BLaER1 (cell line): ENCODE data around the gene COTL1.
"Not testable (repeated sequence)": the region's sequence is repeated elsewhere in the genome, so short reads cannot be mapped to it uniquely, and the experiment has no call there.

Experiments used
- H3K27ac ChIP-seq: shearing (Covaris generic); formaldehyde crosslinking; 2 replicates; pipeline ENCODE4 v1.8.1; 2022
- H3K27me3 ChIP-seq: shearing (Covaris generic); formaldehyde crosslinking; 2 replicates; pipeline ENCODE4 v1.8.1; 2022
- H3K36me3 ChIP-seq: shearing (Covaris generic); formaldehyde crosslinking; 2 replicates; pipeline ENCODE4 v1.8.1; 2022
- H3K4me1 ChIP-seq: shearing (Covaris generic); formaldehyde crosslinking; 2 replicates; pipeline ENCODE4 v1.8.1; 2022
- H3K4me2 ChIP-seq: shearing (Covaris generic); formaldehyde crosslinking; 2 replicates; pipeline ENCODE4 v1.8.1; 2022
- H3K4me3 ChIP-seq: shearing (Covaris generic); formaldehyde crosslinking; 2 replicates; pipeline ENCODE4 v1.8.1; 2022
- H3K9ac ChIP-seq: shearing (Covaris generic); formaldehyde crosslinking; 2 replicates; pipeline ENCODE4 v1.8.1; 2022
- H3K9me3 ChIP-seq: shearing (Covaris generic); formaldehyde crosslinking; 2 replicates; pipeline ENCODE4 v1.8.1; 2022
- H4K20me1 ChIP-seq: shearing (Covaris generic); formaldehyde crosslinking; 2 replicates; pipeline ENCODE4 v1.8.1; 2022
- Cebpa-rat ChIP-seq: shearing (Covaris generic); IDR thresholded peaks from 2 replicates; pipeline ENCODE4 v1.8.1; 2022

Gene COTL1

DNA sequence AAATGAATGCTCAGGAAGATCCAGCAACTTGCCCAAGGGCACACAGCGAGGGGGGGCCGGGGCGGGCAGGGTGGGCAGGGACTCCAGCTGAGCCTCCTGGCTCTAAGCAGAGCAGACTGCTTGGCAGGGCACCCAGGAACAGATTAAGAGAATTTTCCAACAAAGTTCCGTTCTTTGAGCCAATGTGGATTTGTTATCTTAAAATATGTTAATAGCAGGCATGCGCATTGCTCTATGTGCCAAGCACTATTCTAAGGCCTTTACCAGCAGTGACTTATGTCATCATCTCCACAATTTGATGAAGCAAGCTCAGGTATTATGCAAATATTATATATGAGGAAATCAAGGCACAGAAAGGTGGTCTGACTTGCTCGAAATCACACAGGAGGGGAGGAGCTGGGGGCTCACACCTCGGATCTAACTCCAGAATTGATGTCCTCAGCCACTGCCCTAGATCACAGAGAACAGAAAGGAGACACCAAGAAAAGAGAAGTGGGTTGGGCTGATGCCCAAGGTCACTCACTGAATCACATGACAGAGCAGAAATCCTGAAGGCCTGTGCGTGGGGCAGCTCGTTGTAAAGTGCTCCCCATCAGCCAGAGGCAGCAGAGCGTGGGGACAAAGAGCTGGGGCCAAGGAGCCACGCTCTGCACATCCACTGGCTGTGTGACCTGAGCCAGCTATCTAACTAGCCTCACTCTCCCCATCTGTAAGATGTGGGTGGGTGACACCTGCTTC lies 90.2 kb downstream of the COTL1 start:
- H4K20me1 ChIP-seq: no peaks in the 10 kb centered on the region
- no peaks in the 10 kb centered on the region for H3K36me3 ChIP-seq
- peaks cover 74% of the 10 kb centered on the region for H3K4me1 ChIP-seq
- TF ChIP-seq Cebpa-rat: no peak
- no peaks in the 10 kb centered on the region for H3K27me3 ChIP-seq
- no peak overlapping the region for H3K27ac ChIP-seq
- H3K9me3 ChIP-seq: peaks cover 13% of the 10 kb centered on the region
- no peak overlapping the region for H3K9ac ChIP-seq
- no peak overlapping the region for H3K4me3 ChIP-seq
- H3K4me2 ChIP-seq: peak overlapping the region; percentile 19; the same call in 1 of the 2 replicates

- H3K4me2 ChIP-seq: peak overlapping the region; percentile 45
- H3K4me1 ChIP-seq: peaks cover 66% of the 10 kb centered on the region
- no peaks in the 10 kb centered on the region for H4K20me1 ChIP-seq
- H3K27ac ChIP-seq: no peak overlapping the region
- H3K9me3 ChIP-seq: peaks cover 13% of the 10 kb centered on the region
- H3K27me3 ChIP-seq: no peaks in the 10 kb centered on the region
- no peak overlapping the region for H3K4me3 ChIP-seq
- no peak for TF ChIP-seq Cebpa-rat
- no peaks in the 10 kb centered on the region for H3K36me3 ChIP-seq
- H3K9ac ChIP-seq: no peak overlapping the region
These were observed 90.9 kb downstream of the COTL1 start for GRCh38 chr16:84526794-84527531.

DNA sequence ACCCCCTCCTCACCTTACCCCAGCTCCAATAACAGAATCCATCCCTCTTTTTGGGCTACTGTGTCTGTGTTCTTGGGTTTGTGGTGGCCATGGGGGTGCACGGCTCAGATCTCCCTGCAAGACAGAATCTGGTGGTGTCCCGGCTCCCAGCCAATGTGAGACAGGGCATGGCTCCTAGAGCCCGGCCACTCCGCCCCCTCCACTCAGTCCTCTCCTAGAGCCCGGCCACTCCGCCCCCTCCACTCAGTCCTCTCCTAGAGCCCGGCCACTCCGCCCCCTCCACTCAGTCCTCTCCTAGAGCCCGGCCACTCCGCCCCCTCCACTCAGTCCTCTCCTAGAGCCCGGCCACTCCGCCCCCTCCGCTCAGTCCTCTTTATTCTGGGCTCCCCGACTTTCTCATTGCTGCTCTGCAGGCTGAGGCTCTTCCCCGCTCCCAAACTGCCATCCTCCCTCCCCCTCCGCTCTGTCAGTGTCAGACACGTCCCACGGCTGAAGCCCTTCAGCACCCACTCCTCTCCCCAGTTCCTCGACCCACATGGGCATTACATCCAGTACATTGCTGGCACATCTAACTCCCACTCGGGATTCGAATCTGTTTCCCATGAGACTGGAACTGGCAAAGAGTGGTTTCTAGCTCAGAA lies 92.8 kb downstream of the COTL1 start:
- not testable (repeated sequence) for H3K9me3 ChIP-seq, H3K36me3 ChIP-seq, H3K27ac ChIP-seq

DNA sequence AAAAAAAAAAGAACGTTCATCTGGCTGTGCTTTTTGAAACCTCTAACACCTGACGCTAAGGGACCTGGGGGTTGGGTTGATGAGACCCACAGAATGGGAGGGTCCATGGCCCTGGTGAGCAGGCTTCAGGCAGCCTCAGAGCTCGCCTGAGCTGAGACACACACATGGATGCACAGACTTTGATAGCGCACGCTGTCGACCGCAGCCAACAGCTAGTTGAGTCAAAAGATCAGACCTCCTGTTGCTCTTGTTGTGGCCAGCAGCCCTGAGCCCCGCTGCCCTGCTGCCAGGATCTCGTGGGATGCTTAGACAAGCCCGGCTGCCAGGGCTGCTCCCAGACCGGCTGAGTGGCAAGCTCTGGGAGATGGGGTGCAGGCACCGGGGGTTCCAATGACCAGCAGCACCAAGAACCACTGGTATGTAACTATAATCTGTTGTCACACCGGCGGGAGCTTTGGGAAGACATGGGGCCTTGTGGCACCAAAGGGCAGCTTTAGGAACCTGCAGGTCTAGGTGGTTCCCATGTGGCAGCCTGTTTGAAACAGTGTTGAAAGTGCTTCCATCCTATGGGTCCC lies 93.4 kb downstream of the COTL1 start:
- no peaks in the 10 kb centered on the region for H4K20me1 ChIP-seq
- H3K27ac ChIP-seq: no peak overlapping the region
- peaks cover 74% of the 10 kb centered on the region for H3K4me1 ChIP-seq
- peaks cover under 1% of the 10 kb centered on the region; the same call in 1 of the 2 replicates for H3K9me3 ChIP-seq
- H3K4me2 ChIP-seq: peak overlapping the region; percentile 57
- H3K36me3 ChIP-seq: no peaks in the 10 kb centered on the region
- H3K4me3 ChIP-seq: no peak overlapping the region
- H3K9ac ChIP-seq: no peak overlapping the region
- H3K27me3 ChIP-seq: no peaks in the 10 kb centered on the region
- TF ChIP-seq Cebpa-rat: no peak

More for the DNA sequence above, 92.8 kb downstream of the COTL1 start:
- H3K4me2 ChIP-seq: peak overlapping the region; percentile 57; the same call in 1 of the 2 replicates
- H3K4me1 ChIP-seq: peaks cover 70% of the 10 kb centered on the region
- H3K4me3 ChIP-seq, H3K9ac ChIP-seq, H4K20me1 ChIP-seq, H3K27me3 ChIP-seq: not testable (repeated sequence)

DNA sequence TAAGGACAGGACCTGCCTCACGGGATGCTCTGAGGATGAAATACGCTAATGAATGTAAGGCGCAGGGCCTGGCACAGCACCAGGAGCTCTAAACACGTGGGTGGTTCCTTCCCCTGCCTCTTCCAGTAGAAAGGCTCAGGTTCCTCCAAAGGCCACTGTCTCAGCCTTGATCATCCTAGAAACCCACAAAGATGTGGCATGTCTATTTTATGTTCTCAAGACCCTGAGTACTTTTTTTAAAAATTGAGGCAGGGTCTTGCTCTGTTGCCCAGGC lies 96.4 kb downstream of the COTL1 start:
- no peak overlapping the region for H3K4me2 ChIP-seq
- no peak overlapping the region for H3K27ac ChIP-seq
- TF ChIP-seq Cebpa-rat: no peak
- no peak overlapping the region for H3K4me3 ChIP-seq
- no peaks in the 10 kb centered on the region for H4K20me1 ChIP-seq
- H3K9me3 ChIP-seq: no peaks in the 10 kb centered on the region
- peaks cover 73% of the 10 kb centered on the region for H3K4me1 ChIP-seq
- no peaks in the 10 kb centered on the region for H3K36me3 ChIP-seq
- H3K27me3 ChIP-seq: no peaks in the 10 kb centered on the region
- H3K9ac ChIP-seq: no peak overlapping the region

DNA sequence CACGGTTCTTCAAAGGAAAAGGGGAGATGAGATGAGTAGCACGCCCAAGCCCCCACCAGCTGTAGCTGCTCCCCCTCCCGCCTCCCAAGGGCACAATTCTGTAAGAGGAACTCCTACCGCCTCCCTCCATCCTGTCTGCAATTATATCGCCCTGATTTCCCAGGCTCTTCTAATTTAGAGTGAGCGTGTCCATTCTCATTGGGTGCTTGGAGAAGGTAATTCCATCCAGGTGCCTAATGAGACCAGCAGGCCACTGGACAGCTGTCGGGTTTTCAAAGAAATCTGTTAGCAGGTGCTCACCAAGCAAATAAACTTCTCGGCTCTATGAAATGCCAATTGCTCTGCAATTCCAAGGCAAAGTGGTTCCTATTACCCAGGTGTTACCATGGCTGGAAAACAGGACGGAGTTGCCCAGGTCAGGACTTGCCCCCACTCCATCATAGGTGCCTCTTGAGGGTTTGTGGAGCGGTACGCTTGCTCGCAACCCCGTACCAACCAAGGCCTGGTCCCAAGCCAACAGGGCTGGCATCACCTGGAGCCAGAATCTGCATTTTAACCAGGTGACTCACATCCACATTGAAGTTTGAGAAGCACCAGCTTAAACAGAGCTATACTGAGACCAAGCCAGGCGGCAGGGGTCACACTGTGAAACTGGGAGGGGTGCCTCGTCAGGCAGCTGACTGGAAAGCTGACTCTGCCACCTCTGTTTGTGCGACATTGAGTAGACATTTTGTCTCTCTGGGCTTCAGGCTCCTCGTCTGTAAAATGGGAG lies 97.0 kb downstream of the COTL1 start:
- Histone ChIP-seq H3K27ac (no peak overlapping the region), H3K36me3 (no peaks in the 10 kb centered on the region), H3K9ac (no peak overlapping the region), H3K9me3 (no peaks in the 10 kb centered on the region), H3K27me3 (no peaks in the 10 kb centered on the region), H3K4me3 (no peak overlapping the region), H3K4me2 (peak overlapping the region; percentile 46), H4K20me1 (no peaks in the 10 kb centered on the region), H3K4me1 (peaks cover 74% of the 10 kb centered on the region)
- TF ChIP-seq Cebpa-rat: no peak

DNA sequence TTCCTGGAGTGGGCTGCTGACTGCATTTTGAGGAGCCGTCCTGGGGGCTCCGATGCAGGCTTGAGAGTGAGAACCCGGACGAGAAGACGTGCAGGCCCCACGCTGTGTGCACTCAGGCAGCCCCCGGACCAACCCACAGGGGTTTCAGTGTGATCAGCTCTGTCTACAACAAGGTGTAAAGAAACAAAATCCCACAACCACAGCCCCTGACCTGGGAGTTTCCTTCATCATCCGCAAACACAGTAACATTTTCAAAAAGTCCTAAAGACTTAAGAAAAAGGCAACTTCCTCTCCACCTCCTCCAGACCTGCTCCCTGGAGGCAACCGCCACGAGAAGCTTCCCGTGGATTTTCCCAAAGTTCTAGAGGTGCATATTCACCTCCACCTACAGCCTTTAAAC lies 98.0 kb downstream of the COTL1 start:
- H3K4me1 ChIP-seq: peaks cover 72% of the 10 kb centered on the region
- no peak overlapping the region for H3K9ac ChIP-seq
- no peak overlapping the region for H3K27ac ChIP-seq
- H3K36me3 ChIP-seq: no peaks in the 10 kb centered on the region
- TF ChIP-seq Cebpa-rat: no peak
- no peak overlapping the region for H3K4me3 ChIP-seq
- no peaks in the 10 kb centered on the region for H3K27me3 ChIP-seq
- no peak overlapping the region for H3K4me2 ChIP-seq
- H4K20me1 ChIP-seq: no peaks in the 10 kb centered on the region
- H3K9me3 ChIP-seq: no peaks in the 10 kb centered on the region

- no peak for TF ChIP-seq Cebpa-rat
- peaks cover 71% of the 10 kb centered on the region for H3K4me1 ChIP-seq
- no peaks in the 10 kb centered on the region for H4K20me1 ChIP-seq
- no peaks in the 10 kb centered on the region for H3K36me3 ChIP-seq
- no peak overlapping the region for H3K27ac ChIP-seq
- no peak overlapping the region for H3K9ac ChIP-seq
- no peaks in the 10 kb centered on the region for H3K27me3 ChIP-seq
- no peaks in the 10 kb centered on the region for H3K9me3 ChIP-seq
- no peak overlapping the region for H3K4me2 ChIP-seq
- no peak overlapping the region for H3K4me3 ChIP-seq
These were observed 99.0 kb downstream of the COTL1 start for GRCh38 chr16:84518804-84519341.

GRCh38 chr16:84518220-84518619 lies 99.7 kb downstream of the COTL1 start:
- H3K9ac ChIP-seq, H3K27me3 ChIP-seq, H3K36me3 ChIP-seq, H3K4me3 ChIP-seq, H4K20me1 ChIP-seq, H3K9me3 ChIP-seq, H3K4me2 ChIP-seq, H3K27ac ChIP-seq: not testable (repeated sequence)
- peaks cover 70% of the 10 kb centered on the region for H3K4me1 ChIP-seq
